Ishikawa (cell line): ENCODE data around the gene MACROD2.

Source experiments
- CREB1 ChIP-seq: IDR thresholded peaks from 2 replicates; pipeline ENCODE4 v1.6.1; 2012; ENCODE audit warnings: low read depth
- EGR1 ChIP-seq: IDR thresholded peaks from 2 replicates; pipeline ENCODE4 v1.6.1; 2012
- EP300 ChIP-seq: IDR thresholded peaks from 2 replicates; pipeline ENCODE4 v1.6.1; 2012; ENCODE audit warnings: borderline replicate concordance
- FOXM1 ChIP-seq: IDR thresholded peaks from 2 replicates; pipeline ENCODE4 v1.6.1; 2012; ENCODE audit warnings: low read depth, borderline replicate concordance
- NFIC ChIP-seq: IDR thresholded peaks from 2 replicates; pipeline ENCODE4 v1.6.1; 2012
- RAD21 ChIP-seq: IDR thresholded peaks from 2 replicates; pipeline ENCODE4 v1.6.1; 2012; ENCODE audit warnings: low read depth
- REST ChIP-seq: IDR thresholded peaks from 2 replicates; pipeline ENCODE4 v1.6.1; 2012; ENCODE audit warnings: low read depth, mild to moderate bottlenecking
- TAF1 ChIP-seq: IDR thresholded peaks from 2 replicates; pipeline ENCODE4 v1.6.1; 2012; ENCODE audit warnings: low read depth, mild to moderate bottlenecking
- TCF12 ChIP-seq: IDR thresholded peaks from 2 replicates; pipeline ENCODE4 v1.6.1; 2012; ENCODE audit warnings: low read depth
- TEAD4 ChIP-seq: IDR thresholded peaks from 2 replicates; pipeline ENCODE4 v1.6.1; 2012
- YY1 ChIP-seq: IDR thresholded peaks from 2 replicates; pipeline ENCODE4 v1.6.1; 2012; ENCODE audit warnings: low read depth
- ZBTB7A ChIP-seq: IDR thresholded peaks from 2 replicates; pipeline ENCODE4 v1.6.1; 2012; ENCODE audit warnings: low read depth

GRCh38 chr20:14879020-14879697 is 883.8 kb downstream of the MACROD2 start:
- no peak for TF ChIP-seq YY1
- TF ChIP-seq REST = no peak
- TF ChIP-seq EGR1 = no peak
- no peak for TF ChIP-seq EP300
- TF ChIP-seq RAD21 = no peak
- no peak for TF ChIP-seq NFIC
- no peak for TF ChIP-seq CREB1
- no peak for TF ChIP-seq TAF1
- TF ChIP-seq TCF12 = no peak
- no peak for TF ChIP-seq FOXM1
- no peak for TF ChIP-seq ZBTB7A
- no peak for TF ChIP-seq TEAD4
